OCI-LY1 (cell line): ENCODE measurements around the gene BAAT.

Experiments
- H2AFZ ChIP-seq: fragments of 200-600 bp; sonication (generic), shearing (Covaris generic); 2 replicates; pipeline ENCODE4 v1.6.0; 2014; ENCODE audit warnings: antibody characterized with exemption, mild to moderate bottlenecking, low read length
- H3F3A ChIP-seq: fragments of 200-600 bp; sonication (generic), shearing (Covaris generic); 2 replicates; pipeline ENCODE4 v1.6.0; 2014; ENCODE audit warnings: mild to moderate bottlenecking, antibody characterized with exemption, low read length, moderate library complexity; ENCODE audit not compliant: insufficient read depth
- H3K27ac ChIP-seq: fragments of 200-600 bp; sonication (generic); 2 replicates; pipeline ENCODE4 v1.5.1; 2014; ENCODE audit warnings: low read length, mixed run types, mild to moderate bottlenecking, low read depth; ENCODE audit not compliant: poor library complexity, severe bottlenecking
- H3K27me3 ChIP-seq: fragments of 200-600 bp; sonication (generic); 2 replicates; pipeline ENCODE4 v1.6.0; 2014; ENCODE audit warnings: antibody characterized with exemption, mild to moderate bottlenecking, low read length, moderate library complexity; ENCODE audit not compliant: insufficient read depth
- H3K36me3 ChIP-seq: fragments of 200-600 bp; sonication (generic); 2 replicates; pipeline ENCODE4 v1.6.1; 2014; ENCODE audit warnings: mild to moderate bottlenecking, antibody characterized with exemption, low read length, moderate library complexity, mixed read lengths; ENCODE audit not compliant: insufficient read depth
- H3K4me1 ChIP-seq: fragments of 200-600 bp; sonication (generic); 2 replicates; pipeline ENCODE4 v1.5.1; 2014; ENCODE audit warnings: mild to moderate bottlenecking, low read length, moderate library complexity; ENCODE audit not compliant: insufficient read depth, severe bottlenecking
- H3K4me2 ChIP-seq: fragments of 200-600 bp; sonication (generic), shearing (Covaris generic); 2 replicates; pipeline ENCODE4 v1.6.1; 2014; ENCODE audit warnings: low read length
- H3K4me3 ChIP-seq: fragments of 200-600 bp; sonication (generic); 2 replicates; pipeline ENCODE4 v1.5.1; 2014; ENCODE audit warnings: low read length, low read depth, mild to moderate bottlenecking, mixed read lengths; ENCODE audit not compliant: poor library complexity, severe bottlenecking
- H3K79me2 ChIP-seq: fragments of 200-600 bp; shearing (Covaris generic); 2 replicates; pipeline ENCODE4 v1.6.1; 2016; ENCODE audit warnings: mixed run types, low read length, mixed read lengths; ENCODE audit not compliant: insufficient read depth
- H3K9ac ChIP-seq: fragments of 200-600 bp; sonication (generic), shearing (Covaris generic); 2 replicates; pipeline ENCODE4 v1.6.1; 2014; ENCODE audit warnings: mild to moderate bottlenecking, low read length, mixed read lengths
- H3K9me2 ChIP-seq: fragments of 200-600 bp; sonication (generic), shearing (Covaris generic); 2 replicates; pipeline ENCODE4 v1.6.1; 2014; ENCODE audit warnings: low read depth, mild to moderate bottlenecking, low read length, mixed read lengths
- H3K9me3 ChIP-seq: fragments of 200-600 bp; shearing (Covaris generic); 2 replicates; pipeline ENCODE4 v1.6.1; 2014; ENCODE audit warnings: low read length, mixed read lengths
- H4K20me1 ChIP-seq: fragments of 200-600 bp; sonication (generic), shearing (Covaris generic); 2 replicates; pipeline ENCODE4 v1.6.0; 2016; ENCODE audit warnings: mild to moderate bottlenecking, low read length; ENCODE audit not compliant: insufficient read depth
- EZH2 ChIP-seq: fragments of 200-600 bp; sonication (generic), shearing (Covaris generic); IDR thresholded peaks from 2 replicates; pipeline ENCODE4 v1.8.0; 2017; ENCODE audit warnings: borderline replicate concordance, mixed run types, mild to moderate bottlenecking, antibody characterized with exemption, low read length, moderate library complexity, mixed read lengths
- TF ChIP-seq, protein P1 (sequence below): fragments of 200-600 bp; sonication (generic), shearing (Covaris generic); IDR thresholded peaks from 2 replicates; pipeline ENCODE4 v1.5.1; 2017; ENCODE audit warnings: mild to moderate bottlenecking, antibody characterized with exemption, low read length, moderate library complexity, mixed read lengths

BAAT gene

DNA sequence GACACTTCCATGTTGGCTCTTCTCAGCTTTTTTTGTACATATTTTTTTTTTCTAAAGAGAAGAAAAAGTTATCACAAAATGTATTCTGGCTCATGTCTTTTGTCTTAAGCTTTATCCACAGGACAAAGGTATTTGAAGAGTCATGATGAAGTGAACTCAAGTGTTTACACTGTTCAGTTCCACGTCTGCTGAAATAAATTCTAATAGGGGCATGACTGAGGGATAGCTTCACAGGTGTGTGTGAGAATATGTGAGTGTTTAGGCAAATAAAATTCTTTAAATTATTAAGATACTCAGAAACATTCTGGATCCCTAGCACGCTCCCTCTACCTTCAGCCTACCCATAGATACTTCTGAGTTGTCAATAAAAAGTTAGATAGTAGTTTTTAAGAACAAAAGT lies 59.8 kb downstream of the BAAT start:
- H2AFZ ChIP-seq = no peak overlapping the region
- H3F3A ChIP-seq = no peaks in the 10 kb centered on the region
- H3K79me2 ChIP-seq = no peaks in the 10 kb centered on the region
- no peaks in the 10 kb centered on the region for H3K36me3 ChIP-seq
- no peak overlapping the region for H3K27ac ChIP-seq
- H4K20me1 ChIP-seq = no peaks in the 10 kb centered on the region
- no peak overlapping the region for H3K4me2 ChIP-seq
- TF ChIP-seq EZH2 = no peak
- no peaks in the 10 kb centered on the region for H3K4me1 ChIP-seq
- H3K9ac ChIP-seq = no peak overlapping the region
- no peaks in the 10 kb centered on the region for H3K9me2 ChIP-seq
- no peak overlapping the region for H3K4me3 ChIP-seq
- no peaks in the 10 kb centered on the region for H3K9me3 ChIP-seq
- H3K27me3 ChIP-seq = no peaks in the 10 kb centered on the region

DNA sequence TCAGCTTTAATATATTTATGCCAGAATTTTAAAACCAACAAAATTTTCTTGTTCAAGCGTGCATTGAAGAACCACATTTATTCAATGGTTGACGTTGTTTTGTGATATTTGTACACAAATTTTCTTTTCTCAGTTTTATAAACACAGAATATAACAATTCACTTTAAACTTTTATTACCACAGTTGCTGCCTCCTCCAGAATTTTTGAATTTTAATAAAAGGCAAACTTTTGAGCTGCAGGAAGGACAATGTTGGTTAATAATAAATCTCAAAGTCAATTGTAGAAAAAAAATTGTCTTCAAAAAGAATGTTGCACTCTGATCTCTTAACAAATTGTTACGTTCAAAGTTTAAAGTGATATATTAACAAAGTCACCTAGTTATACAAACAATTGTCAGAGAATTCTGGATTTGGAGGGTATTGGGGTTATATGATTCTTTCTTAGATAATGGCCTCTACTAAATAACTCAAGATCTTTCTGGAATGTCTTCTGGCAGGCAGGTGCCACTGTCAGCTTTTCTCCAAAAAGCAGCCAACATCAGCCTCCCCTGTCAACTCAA lies 60.5 kb downstream of the BAAT start:
- Histone ChIP-seq H3K9me2 (no peaks in the 10 kb centered on the region), H3K79me2 (no peaks in the 10 kb centered on the region), H3K4me3 (no peak overlapping the region), H3K36me3 (no peaks in the 10 kb centered on the region), H3K4me1 (no peaks in the 10 kb centered on the region), H3K4me2 (no peak overlapping the region), H4K20me1 (no peaks in the 10 kb centered on the region), H3K27me3 (no peaks in the 10 kb centered on the region), H3K27ac (no peak overlapping the region), H2AFZ (no peak overlapping the region), H3K9me3 (no peaks in the 10 kb centered on the region), H3F3A (no peaks in the 10 kb centered on the region), H3K9ac (no peak overlapping the region)
- no peak for TF ChIP-seq EZH2
- TF ChIP-seq, protein P1, sequence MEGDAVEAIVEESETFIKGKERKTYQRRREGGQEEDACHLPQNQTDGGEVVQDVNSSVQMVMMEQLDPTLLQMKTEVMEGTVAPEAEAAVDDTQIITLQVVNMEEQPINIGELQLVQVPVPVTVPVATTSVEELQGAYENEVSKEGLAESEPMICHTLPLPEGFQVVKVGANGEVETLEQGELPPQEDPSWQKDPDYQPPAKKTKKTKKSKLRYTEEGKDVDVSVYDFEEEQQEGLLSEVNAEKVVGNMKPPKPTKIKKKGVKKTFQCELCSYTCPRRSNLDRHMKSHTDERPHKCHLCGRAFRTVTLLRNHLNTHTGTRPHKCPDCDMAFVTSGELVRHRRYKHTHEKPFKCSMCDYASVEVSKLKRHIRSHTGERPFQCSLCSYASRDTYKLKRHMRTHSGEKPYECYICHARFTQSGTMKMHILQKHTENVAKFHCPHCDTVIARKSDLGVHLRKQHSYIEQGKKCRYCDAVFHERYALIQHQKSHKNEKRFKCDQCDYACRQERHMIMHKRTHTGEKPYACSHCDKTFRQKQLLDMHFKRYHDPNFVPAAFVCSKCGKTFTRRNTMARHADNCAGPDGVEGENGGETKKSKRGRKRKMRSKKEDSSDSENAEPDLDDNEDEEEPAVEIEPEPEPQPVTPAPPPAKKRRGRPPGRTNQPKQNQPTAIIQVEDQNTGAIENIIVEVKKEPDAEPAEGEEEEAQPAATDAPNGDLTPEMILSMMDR = no peak

GRCh38 chr9:101323129-101323528 lies 61.7 kb downstream of the BAAT start:
- H3K79me2 ChIP-seq = no peaks in the 10 kb centered on the region
- H3K4me2 ChIP-seq = no peak overlapping the region
- no peaks in the 10 kb centered on the region for H4K20me1 ChIP-seq
- no peak overlapping the region for H3K9ac ChIP-seq
- no peaks in the 10 kb centered on the region for H3K36me3 ChIP-seq
- H3F3A ChIP-seq = no peaks in the 10 kb centered on the region
- no peaks in the 10 kb centered on the region for H3K9me3 ChIP-seq
- no peak overlapping the region for H3K27ac ChIP-seq
- TF ChIP-seq, protein P1 = no peak
- TF ChIP-seq EZH2 = no peak
- no peaks in the 10 kb centered on the region for H3K4me1 ChIP-seq
- no peak overlapping the region for H3K4me3 ChIP-seq
- H2AFZ ChIP-seq = no peak overlapping the region
- no peaks in the 10 kb centered on the region for H3K9me2 ChIP-seq
- no peaks in the 10 kb centered on the region for H3K27me3 ChIP-seq

DNA sequence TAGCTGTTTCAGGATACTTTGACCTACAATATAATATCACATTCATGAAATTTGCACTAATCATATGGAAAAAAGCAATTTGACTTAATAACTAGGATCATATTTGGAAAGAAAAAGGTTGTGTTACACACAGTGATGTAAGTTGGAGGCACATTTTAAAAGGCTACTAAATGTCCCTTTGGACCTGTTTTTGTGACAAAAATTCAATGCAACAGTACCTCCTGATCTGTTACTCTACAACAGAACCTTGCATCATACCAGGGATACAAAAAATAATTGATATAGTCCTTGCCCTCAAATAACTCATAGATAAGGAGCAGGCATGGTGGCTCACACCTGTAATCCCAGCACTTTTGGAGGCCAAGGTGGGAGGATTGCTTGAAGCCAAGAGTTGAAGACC lies 67.1 kb downstream of the BAAT start:
- Histone ChIP-seq H3K4me1 (no peaks in the 10 kb centered on the region), H3K9me2 (no peaks in the 10 kb centered on the region)

More for the DNA sequence above, 67.1 kb downstream of the BAAT start:
- H3F3A ChIP-seq = no peaks in the 10 kb centered on the region
- no peak overlapping the region for H3K27ac ChIP-seq
- no peak for TF ChIP-seq EZH2
- TF ChIP-seq, protein P1 = no peak
- H3K9ac ChIP-seq = no peak overlapping the region
- no peak overlapping the region for H3K4me2 ChIP-seq
- no peaks in the 10 kb centered on the region for H4K20me1 ChIP-seq
- no peaks in the 10 kb centered on the region for H3K79me2 ChIP-seq
- no peaks in the 10 kb centered on the region for H3K27me3 ChIP-seq
- H3K9me3 ChIP-seq = no peaks in the 10 kb centered on the region
- no peak overlapping the region for H2AFZ ChIP-seq
- H3K36me3 ChIP-seq = no peaks in the 10 kb centered on the region
- H3K4me3 ChIP-seq = no peak overlapping the region
